NK-92 treated with Interleukin-12 subunit alpha and Interleukin-12 subunit beta, amount 100 ng/mL, for 24 hours (cell line): ENCODE data around the gene PAPOLB.

Experiments used
- DNase-seq: peaks from one replicate; lab custom pipeline; 2025; lab: John Stamatoyannopoulos, UW

PAPOLB gene

GRCh38 chr7:4841836-4842235 is 20.0 kb downstream of the PAPOLB start:
- no peak for DNase-seq

DNA sequence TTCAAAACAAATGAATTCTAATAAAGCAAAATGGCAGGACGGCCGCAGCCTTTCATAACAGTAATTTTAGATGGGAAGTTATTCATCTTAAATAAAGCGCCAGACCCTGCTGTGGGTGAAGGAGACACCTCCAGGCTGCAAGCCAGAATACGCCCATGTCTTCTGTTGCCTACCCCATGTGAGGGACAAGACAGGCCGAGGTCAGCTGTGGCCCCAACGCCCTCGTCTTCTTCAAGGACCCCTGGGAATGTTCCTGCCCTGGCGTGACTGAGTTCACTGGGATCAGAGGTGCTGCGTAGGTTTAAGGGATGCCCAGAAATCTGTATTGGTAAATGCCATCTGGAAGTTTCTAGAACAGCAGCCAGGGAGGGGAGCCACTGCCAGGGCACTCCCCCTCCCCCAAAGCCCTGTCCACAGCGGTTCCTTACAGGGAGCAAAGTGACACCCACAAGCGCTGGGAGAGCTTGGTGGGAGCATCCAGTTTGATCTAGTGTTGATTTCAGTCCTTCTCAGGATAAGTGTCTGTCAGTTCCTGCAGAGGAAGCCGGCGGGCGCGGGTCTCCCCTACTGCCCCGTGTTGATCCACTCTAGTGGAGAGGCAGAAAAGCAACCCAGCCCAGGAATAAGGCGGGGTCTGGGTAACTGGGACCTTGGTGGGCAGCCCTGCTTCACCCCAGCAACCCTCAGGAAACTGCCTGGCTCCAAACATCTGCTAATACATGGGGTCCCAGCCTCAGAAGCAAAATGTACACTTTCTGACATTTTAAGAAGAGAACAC is 20.6 kb downstream of the PAPOLB start:
- DNase-seq, result no peak

DNA sequence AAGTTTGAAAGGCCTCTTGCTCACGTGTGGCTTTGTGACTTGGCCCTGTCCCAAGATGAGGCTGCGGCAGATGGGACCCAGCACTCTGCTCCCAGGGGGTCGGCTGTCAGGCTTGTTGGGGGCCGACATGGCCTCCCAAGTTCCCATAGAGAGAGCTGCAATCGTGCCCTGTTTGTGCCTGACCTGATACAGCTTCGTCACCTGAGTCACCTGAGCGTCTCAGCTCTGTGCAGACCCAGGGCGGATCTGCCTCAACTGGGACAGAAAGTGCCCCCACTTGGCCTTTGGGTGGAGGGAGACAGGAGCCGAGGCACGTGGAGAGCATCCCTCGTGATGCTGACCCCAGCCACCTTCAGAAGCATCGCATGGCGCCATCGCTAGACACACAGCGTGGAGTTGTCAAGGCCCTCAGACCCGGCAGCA is 21.7 kb downstream of the PAPOLB start:
- DNase-seq, result no peak

- no peak for DNase-seq
Observed at GRCh38 chr7:4838626-4839334, 23.1 kb downstream of the PAPOLB start.

GRCh38 chr7:4837803-4838625 is 23.8 kb downstream of the PAPOLB start:
- DNase-seq, result no peak

GRCh38 chr7:4837041-4837802 is 24.6 kb downstream of the PAPOLB start:
- no peak for DNase-seq

GRCh38 chr7:4836206-4836661 is 25.6 kb downstream of the PAPOLB start:
- no peak for DNase-seq

GRCh38 chr7:4835398-4836205 is 26.2 kb downstream of the PAPOLB start:
- no peak for DNase-seq

DNA sequence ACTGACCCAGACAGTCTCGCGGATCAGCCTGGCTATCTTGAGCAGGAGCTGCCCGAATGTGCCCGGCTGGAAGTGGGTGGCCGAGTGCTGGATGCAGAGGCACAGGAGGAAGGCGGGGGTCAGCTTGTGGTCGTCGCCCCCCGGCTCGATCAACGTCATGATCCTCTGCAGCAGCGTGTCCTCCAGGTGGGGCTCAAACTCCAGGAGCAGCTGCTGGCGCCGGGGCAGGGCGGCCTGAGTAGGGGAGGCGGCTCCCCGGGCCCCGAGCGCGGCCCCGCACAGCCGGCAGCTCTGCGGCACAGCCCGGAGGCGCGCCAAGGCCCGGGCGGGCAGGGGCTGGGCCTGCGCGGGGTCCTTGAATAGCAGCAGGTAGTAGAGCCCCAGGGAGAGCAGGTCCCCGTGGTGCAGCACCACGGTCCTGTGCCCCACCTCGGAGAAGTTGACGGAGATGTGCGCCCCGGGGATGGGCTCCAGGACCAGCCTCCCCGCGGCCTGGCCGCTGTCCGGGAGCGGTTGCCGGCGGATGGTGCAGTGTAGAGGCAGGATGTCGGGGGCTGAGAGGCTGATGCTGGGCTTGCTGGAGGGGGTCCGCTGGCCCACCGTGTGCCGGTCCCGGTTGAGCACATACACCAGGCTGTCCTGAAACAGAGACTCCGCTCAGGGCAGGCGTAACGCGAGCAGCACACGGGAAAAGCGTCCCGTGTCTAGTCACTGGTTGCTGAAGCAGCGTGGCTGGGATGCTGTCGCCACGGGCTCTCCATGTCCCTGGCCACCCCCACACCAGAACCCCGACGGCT is 27.0 kb downstream of the PAPOLB start:
- DNase-seq, result no peak

DNA sequence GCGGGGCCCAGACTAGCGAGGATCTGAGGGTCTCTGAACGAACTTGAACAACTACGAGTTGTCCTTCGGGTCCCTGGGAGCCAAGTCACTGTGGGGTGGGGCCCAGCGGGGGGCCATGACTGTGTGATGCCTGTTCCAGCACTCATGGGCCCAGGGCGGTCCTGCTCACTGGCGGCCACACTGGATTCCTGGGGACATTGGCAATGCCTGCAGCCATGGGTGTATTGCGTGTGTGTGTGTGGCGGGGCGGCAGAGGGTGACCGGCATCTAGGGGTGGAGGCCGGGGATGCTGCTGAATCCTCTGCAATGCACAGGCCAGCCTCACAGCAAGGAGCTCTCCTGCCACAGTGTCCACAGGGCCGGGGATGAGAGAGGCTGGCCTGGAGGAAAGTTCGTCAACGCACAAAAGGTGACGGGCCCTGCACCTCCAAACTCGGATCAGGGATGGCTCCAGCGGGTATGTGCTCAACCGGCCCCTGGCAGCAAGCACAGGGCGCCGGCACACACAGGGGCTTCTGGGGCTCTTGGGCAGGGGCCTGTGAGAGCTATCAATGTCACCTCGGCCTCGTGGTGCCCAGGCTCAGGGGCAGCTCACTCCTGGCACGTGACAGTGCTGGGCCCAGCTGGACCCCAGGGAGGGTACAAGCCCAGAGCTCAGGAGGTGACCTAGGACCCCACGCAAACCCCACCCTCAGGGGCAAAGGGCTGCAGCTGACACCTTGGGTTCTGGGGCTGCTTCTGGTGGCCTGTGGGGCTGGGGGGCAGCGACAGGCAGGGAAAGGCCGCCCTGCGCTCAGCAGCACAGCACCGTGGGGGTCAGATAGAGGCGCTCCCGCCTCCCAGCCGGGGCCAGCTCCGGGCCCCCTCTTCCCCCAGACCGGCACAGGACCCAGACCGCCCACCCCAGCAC is 27.9 kb downstream of the PAPOLB start:
- no peak for DNase-seq

DNA sequence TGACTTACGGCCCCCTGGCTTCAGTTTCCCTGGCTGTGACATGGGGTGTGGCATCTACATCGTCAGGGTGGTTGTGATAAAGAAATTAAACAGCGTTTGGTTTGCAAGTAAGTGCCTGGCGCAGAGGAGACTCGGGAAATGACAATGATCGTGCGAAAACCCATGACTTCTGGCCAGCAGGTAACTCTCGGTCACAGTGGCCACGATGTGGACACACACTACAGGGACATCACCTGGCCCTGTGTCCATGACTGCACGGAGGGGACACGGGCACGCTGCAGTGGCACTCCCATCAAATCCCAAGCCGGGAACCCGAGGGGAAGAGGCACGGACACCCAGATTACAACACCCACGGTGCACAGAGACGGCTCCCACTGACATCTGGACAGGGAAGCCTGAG is 28.7 kb downstream of the PAPOLB start:
- no peak for DNase-seq

DNA sequence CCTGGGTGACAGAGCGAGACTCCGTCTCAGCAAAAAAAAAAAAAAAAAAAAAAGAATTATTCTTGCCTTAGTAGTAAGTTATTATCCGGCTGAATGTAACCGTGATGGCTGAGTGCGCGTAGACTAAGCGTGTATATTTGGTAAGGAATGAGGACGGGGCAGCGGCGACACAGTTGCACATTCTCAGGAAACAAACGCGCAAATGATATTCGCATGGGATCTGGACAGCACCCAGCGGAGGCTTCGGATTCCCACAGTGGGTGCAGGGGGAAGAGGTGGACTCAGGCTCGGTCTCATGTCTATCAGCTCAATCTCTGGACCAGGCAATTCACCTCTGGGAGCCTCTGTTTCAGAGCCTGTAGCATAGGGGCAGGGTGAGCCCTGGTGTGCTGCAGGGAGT is 29.1 kb downstream of the PAPOLB start:
- no peak for DNase-seq

GRCh38 chr7:4831723-4832495 is 29.9 kb downstream of the PAPOLB start:
- no peak for DNase-seq

DNA sequence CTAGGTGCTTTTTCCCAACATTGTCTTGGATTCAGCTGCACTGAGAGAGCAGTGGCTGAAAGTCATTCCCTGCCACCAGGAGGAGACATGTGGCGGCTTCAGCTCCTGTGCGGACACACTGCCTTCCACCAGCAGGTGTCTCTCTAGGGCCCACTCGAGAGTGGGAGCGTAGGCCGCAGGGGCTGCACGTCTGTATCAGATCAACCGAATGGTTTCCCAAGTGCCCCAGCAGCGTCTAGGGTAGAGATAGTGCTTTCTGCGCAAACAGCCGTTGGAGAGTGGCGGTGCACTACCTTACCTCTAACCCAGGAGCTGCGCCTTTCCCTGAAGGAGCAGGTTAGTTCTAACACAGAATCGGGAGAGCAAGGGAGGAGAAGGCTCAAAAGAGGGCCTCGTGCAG is 31.7 kb downstream of the PAPOLB start:
- no peak for DNase-seq

- DNase-seq, result no peak
Observed at GRCh38 chr7:4828720-4829383, 33.0 kb downstream of the PAPOLB start.

DNA sequence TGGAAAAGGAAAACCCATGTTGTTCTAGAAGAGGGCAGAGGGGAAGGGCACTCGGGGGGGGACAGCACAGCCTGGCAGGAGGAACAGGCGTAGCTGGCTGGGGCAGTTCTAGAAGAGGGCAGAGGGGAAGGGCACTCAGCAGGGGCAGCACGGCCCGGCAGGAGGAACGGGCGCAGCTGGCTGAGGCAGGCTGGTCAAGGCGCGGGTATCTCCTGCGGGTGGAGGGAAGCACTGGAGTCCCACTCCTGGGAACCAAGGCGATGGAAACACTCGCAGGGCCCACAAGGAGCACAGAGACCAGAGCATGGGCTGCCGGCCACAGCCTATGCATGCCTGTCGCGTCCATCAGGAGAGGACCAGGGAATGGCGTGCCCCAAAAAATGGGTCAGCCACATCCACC is 36.7 kb downstream of the PAPOLB start:
- DNase-seq, result no peak

DNA sequence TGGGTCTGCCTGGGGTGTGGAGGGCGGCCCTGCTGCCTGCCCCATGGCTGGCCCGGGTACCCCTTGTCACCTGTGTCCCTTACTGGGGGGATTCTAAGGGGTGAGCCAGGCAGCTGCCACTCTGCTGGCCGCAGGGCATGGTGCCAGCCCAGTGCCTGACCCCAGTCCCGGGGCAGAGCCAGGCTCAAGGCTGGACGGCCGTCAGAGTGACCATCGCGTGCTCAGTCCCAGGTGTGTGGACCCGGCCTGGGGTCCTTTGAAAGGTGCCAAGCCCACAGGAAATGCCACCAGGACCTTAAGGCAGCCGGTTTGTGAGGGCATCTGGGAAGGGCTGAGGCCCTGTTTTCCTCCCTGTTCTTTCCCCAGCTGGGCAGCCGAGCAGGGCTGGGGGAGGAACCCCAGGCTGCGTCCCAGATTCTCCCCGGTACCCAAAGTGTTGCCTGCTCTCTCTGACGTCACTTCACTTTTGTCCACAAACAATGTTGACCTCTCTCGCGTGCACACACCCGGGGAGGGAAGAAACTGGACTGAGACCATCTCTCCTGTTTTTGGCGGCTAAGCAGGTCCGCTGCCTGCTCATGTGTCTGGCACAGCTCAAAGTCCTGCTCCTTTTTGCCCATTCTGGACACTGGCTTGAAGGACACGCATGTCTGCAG is 37.6 kb downstream of the PAPOLB start:
- no peak for DNase-seq
